Kidney capillary endothelial cell (primary cell): ENCODE data around the gene SLC4A5.
A peak's percentile ranks its signal among the peaks of the same experiment; 100 is the strongest.
"Not testable (repeated sequence)": the region's sequence is repeated elsewhere in the genome, so short reads cannot be mapped to it uniquely, and the experiment has no call there.

ENCODE experiments used
- DNase-seq: peaks from one replicate; pipeline ENCODE4 v3.0.0-alpha.2; 2018; ENCODE audit warnings: low spot score

The SLC4A5 gene

DNA sequence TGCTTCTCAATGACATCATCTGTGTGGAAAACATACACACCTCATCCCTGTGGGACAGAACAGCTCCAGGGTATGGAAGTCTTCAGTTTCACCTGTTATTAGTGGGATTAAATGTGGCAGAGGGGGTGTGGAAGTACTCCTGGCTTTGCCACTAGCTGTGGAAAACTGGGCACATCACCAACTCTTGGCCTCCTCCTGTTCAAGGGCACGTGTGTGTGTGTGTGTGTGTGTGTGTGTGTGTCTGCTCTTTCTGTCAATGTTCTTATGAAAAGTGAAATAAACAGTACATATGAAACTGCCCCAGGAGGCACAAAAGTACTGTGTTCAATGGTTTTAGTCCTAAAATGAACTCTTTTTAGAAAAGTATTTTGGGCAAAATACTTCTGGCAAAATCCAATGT lies 78.9 kb downstream of the SLC4A5 start:
- no peak for DNase-seq

GRCh38 chr2:74262681-74263080 lies 80.5 kb downstream of the SLC4A5 start:
- DNase-seq, result no peak

GRCh38 chr2:74261204-74261864 lies 81.9 kb downstream of the SLC4A5 start:
- DNase-seq, result no peak

- no peak for DNase-seq
Measured at GRCh38 chr2:74260495-74260894, 82.7 kb downstream of the SLC4A5 start.

- DNase-seq, result no peak
Measured at GRCh38 chr2:74259733-74260132, 83.5 kb downstream of the SLC4A5 start.

DNA sequence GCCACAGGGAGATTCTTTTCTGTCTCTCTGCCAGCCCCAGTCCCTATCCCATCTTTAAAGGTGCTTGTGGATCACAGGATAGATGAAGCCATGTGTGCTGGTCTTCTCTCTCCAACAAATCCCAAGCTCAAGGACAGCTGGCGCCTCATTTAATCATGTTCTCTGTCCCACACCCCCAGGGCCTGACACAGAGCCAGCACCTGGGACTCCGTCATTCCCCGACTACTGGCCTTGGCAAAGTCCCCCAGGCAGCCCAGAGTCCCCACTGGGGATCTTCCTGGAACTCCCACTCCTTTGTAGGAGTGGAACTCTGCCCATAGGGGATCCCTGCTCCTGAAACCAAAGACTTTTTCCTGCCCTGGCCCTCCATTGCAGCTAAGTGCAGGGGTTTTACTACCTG lies 84.0 kb downstream of the SLC4A5 start:
- DNase-seq, result no peak

DNA sequence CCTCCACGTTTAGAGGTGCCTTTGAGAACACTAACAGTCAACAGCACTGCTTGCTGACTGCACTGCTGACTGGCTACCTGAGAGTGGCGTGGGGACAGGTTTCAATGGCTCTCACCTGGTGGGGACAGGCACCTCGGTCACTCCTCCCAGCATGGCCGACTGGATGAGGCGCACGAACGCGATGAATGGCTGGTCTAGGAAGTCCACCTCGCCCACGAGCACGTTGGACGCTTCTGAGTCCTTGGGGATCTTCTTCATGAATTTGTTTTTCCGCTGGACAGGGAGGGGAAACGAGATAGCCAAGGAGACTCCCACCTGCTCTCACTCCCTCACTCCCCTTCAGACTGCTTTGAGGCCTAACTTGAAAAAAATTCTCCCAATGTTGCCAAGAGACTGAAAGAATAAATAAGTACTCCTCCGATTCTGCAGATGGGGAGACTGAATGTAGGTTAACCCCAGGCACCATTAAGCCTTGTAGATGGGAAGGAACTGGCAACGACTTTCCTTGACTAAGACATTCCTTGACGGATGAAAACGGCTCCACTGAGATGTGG lies 87.5 kb downstream of the SLC4A5 start:
- no peak for DNase-seq

GRCh38 chr2:74253971-74254310 lies 89.3 kb downstream of the SLC4A5 start:
- DNase-seq, result no peak

DNA sequence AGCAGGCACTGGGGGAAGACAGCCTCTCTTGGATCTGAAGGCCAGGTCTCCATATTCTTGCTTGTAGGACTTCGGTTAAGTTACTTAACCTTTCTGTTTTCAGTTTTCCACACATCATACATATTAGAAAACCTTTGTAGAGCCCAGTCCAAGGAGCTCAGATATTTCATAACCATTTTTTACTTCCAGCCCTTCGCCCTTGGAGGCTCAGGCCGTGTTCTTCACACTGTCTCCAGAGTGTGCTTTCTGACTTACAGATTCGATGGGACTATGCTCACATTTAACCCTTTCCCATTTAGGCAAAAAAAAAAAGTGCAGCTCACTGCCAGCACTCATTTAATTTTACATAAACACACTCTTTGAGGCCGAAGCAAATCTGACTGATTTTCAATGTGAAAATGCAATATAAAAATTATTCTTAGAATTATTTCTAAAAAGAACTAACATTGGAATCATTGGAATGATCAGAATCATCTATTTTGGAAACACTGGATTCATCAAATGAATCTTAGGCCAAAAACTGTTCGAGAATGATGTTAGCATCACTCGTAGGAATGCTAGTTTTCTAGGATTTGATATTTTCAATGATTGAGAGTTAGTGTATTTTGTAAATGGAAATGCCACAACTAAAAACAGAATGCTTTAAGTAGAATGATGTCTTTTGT lies 89.8 kb downstream of the SLC4A5 start:
- DNase-seq, result no peak

GRCh38 chr2:74252862-74253261 lies 90.4 kb downstream of the SLC4A5 start:
- DNase-seq, result no peak

GRCh38 chr2:74252036-74252435 lies 91.2 kb downstream of the SLC4A5 start:
- DNase-seq, result no peak

GRCh38 chr2:74250189-74250631 lies 93.0 kb downstream of the SLC4A5 start:
- DNase-seq, result peak; percentile 24

DNA sequence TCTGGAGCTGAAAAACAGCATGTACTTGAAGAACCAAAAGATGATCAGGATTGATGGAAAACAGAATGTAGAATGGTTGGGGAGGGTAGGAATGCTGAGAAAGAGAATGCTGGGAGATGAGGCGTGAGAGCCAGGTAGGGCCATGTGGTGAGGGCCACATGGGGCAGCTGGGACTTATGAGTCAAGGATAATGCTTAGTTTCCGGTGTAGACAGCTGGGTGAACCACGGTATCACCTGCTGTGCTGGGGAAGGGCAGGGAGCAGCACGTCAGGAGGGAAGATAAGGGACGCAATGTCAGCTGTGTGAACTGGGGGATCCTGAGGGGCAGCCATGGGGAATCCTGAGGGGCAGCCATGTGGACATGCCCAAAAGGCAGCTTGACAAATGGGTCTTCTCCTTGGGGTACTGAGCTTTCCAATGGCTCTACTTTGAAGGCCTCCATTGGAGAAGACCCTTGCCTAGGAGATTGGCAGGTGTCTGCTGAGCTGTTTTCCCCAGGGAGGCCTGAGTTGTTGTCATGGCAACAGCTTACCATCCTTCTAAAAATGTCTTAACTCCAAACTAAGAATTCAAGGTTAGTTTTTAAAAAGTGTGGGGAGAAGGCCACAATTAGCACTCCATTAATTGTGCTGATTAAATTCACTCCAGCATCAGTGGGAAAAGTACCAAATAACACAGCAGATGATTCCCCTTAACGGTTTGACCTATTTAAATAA lies 93.7 kb downstream of the SLC4A5 start:
- DNase-seq, result no peak

GRCh38 chr2:74246496-74247195 lies 96.6 kb downstream of the SLC4A5 start:
- DNase-seq, result no peak

DNA sequence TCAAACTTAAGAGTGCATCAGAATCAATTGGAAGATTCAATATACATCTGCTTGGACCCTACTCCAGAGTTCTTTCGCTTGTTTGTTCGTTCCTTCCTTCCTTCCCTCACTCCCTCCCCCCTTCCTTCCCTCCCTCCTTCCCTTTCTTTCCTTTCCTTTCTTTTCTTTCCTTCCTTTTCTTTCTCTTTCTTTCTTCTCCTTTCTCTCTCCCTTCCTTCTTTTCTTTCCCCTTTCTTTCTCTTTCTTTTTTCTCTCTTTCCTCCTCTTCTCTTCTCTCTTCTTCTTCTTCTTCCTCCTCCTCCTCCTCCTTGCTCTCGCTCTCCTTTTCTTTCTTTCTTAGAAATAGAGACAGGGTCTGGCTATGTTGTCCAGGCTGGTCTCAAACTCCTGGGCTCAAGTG lies 98.9 kb downstream of the SLC4A5 start:
- no peak for DNase-seq

DNA sequence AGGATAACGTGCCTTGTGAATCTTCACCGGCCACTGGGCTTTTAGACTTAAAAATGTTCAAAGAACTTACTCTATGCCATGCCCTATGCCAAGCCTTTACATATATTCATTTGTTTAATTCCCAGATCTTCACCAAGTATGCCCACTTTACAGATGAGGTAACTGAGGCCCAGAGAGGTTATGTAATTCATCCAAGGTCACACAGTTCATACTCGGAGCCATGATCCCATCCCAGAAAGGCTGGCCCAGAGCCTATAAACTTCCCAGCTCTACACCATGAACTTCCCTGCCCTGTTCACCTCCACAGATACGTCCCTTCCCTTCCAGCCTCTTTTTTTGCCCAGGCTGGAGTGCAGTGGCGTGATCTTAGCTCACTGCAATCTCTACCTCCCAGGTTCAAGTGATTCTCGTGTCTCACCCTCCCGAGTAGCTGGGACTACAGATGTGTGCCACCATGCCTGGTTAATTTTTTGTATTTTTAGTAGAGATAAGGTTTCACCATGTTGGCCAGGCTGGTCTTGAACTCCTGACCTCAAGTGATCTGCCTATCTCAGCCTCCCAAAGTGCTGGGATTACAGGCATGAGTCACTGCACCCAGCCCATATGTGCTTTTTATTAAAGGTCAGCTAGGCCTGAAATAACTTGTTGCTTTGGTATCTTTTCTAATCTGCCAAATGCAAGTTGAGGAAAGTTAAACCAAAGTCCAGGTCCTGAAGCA lies 100.7 kb downstream of the SLC4A5 start:
- no peak for DNase-seq

DNA sequence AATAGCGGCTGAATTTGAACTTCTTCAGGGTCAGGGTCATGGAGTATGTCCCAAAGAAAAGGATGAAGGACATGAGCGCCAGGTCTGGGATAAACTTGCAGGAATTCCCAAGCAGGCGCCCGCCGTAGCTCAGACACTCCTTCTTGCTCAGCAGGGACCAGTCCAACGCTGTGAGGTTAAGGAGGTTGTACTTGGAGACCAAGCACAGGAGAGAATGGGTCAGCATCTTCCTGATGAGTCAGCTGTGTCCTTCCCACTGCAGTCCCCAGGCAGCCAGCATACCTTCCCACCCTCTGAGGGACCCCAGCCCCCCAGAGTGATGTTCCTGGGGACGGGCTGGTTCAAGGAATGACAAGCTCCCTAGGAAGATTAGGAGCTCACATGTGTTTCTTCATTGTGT lies 103.9 kb downstream of the SLC4A5 start:
- DNase-seq, result no peak

DNA sequence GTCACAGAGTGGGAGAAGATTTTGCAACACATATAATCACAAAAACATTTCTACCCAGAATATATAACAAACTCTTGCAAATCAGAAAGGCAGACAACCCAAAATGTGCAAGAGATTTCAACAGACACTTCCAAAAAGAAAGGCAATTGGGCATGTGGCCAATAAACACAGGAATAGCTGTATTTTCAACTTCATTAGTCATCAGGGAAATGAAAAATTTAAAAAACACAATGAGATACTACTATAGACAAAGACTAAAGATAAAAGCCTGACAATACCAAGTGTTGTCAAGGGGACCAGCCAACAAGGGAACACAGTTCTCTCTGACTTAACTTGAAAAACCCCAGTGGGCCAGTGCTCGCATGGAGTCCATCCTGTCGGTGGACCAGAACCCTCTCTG lies 104.3 kb downstream of the SLC4A5 start:
- peak; percentile 3 for DNase-seq

- no peak for DNase-seq
Measured at GRCh38 chr2:74235041-74235440, 108.2 kb downstream of the SLC4A5 start.

- DNase-seq, result no peak
Measured at GRCh38 chr2:74233648-74234047, 109.6 kb downstream of the SLC4A5 start.

DNA sequence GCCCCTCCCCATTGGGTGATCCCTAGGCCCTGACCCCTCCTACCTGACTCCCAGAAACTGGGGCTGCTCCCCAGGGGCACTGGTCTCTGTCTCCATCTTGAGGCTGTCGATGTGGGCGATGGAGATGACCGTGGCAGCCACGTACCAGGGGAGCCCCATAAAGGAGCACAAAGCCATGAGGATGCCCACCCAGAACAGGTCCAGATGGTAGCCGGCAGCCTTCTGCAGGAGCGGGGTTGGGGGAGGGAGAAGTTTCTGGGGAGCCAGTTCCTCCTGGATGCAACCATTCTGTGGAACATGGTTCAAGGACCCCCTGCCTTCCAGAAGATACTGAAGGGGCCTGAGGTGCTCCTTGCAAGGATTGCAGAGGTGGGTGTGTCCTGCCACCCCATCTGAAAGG lies 110.8 kb downstream of the SLC4A5 start:
- DNase-seq, result no peak

- DNase-seq, result not testable (repeated sequence)
Measured at GRCh38 chr2:74229865-74230264, 113.4 kb downstream of the SLC4A5 start.
